ENCODE data around the gene TOPORS. TPM values are rescaled to one million over a fixed set of nuclear protein-coding genes. Genes with fewer than 3 reads are reported as not detected.
"Not testable (repeated sequence)": the region's sequence is repeated elsewhere in the genome, so short reads cannot be mapped to it uniquely, and the experiment has no call there.

TOPORS gene
- total RNA-seq, 1 donor from 2014 or later, result 7.8 TPM

GRCh38 chr9:32571969-32572899 lies 19.8 kb upstream of the TOPORS start:
- intact Hi-C loops (cut with DNase I), result loop anchor here (10.0 kb wide), 1 partner anchor 47 kb away; the partner anchor contains the start of gene RIGI
- DNase-seq (peak; percentile 64), ATAC-seq (ENCODE audit: poor library complexity) (peak; percentile 91)

- ATAC-seq (ENCODE audit: poor library complexity) (no peak), DNase-seq (no peak)
- intact Hi-C loops (cut with DNase I), result loop anchor here (10.0 kb wide), 1 partner anchor 45 kb away; the partner anchor contains the start of gene RIGI
Measured at GRCh38 chr9:32570262-32570661, 17.9 kb upstream of the TOPORS start.

- DNase-seq (no peak), ATAC-seq (ENCODE audit: poor library complexity) (no peak)
- intact Hi-C loops (cut with DNase I), result no loop called here
Measured at GRCh38 chr9:32566770-32567169, 14.4 kb upstream of the TOPORS start.

- intact Hi-C loops (cut with DNase I), result no loop called here
- ATAC-seq (ENCODE audit: poor library complexity) (no peak), DNase-seq (no peak)
Measured at GRCh38 chr9:32565967-32566366, 13.6 kb upstream of the TOPORS start.

- intact Hi-C loops (cut with DNase I), result no loop called here
- DNase-seq, result no peak
- no peak for ATAC-seq (ENCODE audit: poor library complexity)
Measured at GRCh38 chr9:32558408-32558934, 6.1 kb upstream of the TOPORS start.

GRCh38 chr9:32554591-32554990 lies 2.2 kb upstream of the TOPORS start:
- intact Hi-C loops (cut with DNase I), result no loop called here
- no peak for DNase-seq
- ATAC-seq (ENCODE audit: poor library complexity), result no peak

- no peak for DNase-seq
- intact Hi-C loops (cut with DNase I), result no loop called here
- ATAC-seq (ENCODE audit: poor library complexity), result no peak
Measured at GRCh38 chr9:32554107-32554506, 1.7 kb upstream of the TOPORS start.

- DNase-seq (no peak), ATAC-seq (ENCODE audit: poor library complexity) (peak; percentile 40)
- intact Hi-C loops (cut with DNase I), result no loop called here
Measured at GRCh38 chr9:32551276-32552051, 922 bp downstream of the TOPORS start.

GRCh38 chr9:32550562-32551275 lies 1.7 kb downstream of the TOPORS start:
- DNase-seq, result peak; percentile 94
- intact Hi-C loops (cut with DNase I), result no loop called here
- ATAC-seq (ENCODE audit: poor library complexity), result peak; percentile 92

GRCh38 chr9:32550150-32550561 lies 2.2 kb downstream of the TOPORS start:
- intact Hi-C loops (cut with DNase I), result no loop called here
- ATAC-seq (ENCODE audit: poor library complexity), result no peak
- no peak for DNase-seq

- DNase-seq; intact Hi-C loops (cut with DNase I); ATAC-seq (ENCODE audit: poor library complexity): not testable (repeated sequence)
Measured at GRCh38 chr9:32548213-32548612, 4.2 kb downstream of the TOPORS start.

GRCh38 chr9:32545884-32546283 lies 6.5 kb downstream of the TOPORS start:
- ATAC-seq (ENCODE audit: poor library complexity) (no peak), DNase-seq (no peak)
- intact Hi-C loops (cut with DNase I), result no loop called here

GRCh38 chr9:32543047-32543446 lies 9.3 kb downstream of the TOPORS start:
- no peak for ATAC-seq (ENCODE audit: poor library complexity)
- intact Hi-C loops (cut with DNase I), result no loop called here
- DNase-seq, result no peak

GRCh38 chr9:32533816-32534215 lies 18.6 kb downstream of the TOPORS start:
- ATAC-seq (ENCODE audit: poor library complexity), result no peak
- no peak for DNase-seq
- intact Hi-C loops (cut with DNase I), result no loop called here

- DNase-seq, result no peak
- intact Hi-C loops (cut with DNase I), result no loop called here
- ATAC-seq (ENCODE audit: poor library complexity), result no peak
Measured at GRCh38 chr9:32533336-32533735, 19.1 kb downstream of the TOPORS start.

- no peak for ATAC-seq (ENCODE audit: poor library complexity)
- intact Hi-C loops (cut with DNase I), result loop anchor here (2.0 to 10.0 kb wide), 2 partner anchors 48 to 144 kb away; partner anchors contain the start of gene NDUFB6
- no peak for DNase-seq
Measured at GRCh38 chr9:32526707-32527048, 25.7 kb downstream of the TOPORS start.

GRCh38 chr9:32526041-32526706 lies 26.2 kb downstream of the TOPORS start, which contains the start of gene RIGI:
Gene RIGI, minus strand, starts transcription at chr9:32526196. Its CDS starts 30 bp downstream, at chr9:32526166.
- ATAC-seq (ENCODE audit: poor library complexity) (peak; percentile 96), DNase-seq (peak; percentile 97)
- intact Hi-C loops (cut with DNase I), result loop anchor here (2.0 to 10.0 kb wide), 2 partner anchors 49 to 143 kb away; partner anchors contain the start of gene NDUFB6

- ATAC-seq (ENCODE audit: poor library complexity), result no peak
- no peak for DNase-seq
- intact Hi-C loops (cut with DNase I), result loop anchor here (2.0 to 10.0 kb wide), 2 partner anchors 49 to 143 kb away; partner anchors contain the start of gene NDUFB6
Measured at GRCh38 chr9:32525709-32526030, 26.7 kb downstream of the TOPORS start.

Data from Right ventricle myocardium superior (tissue), 1 donor.